GM19395 (cell line): Measurements from ENCODE around the gene TCF7L2.

Experiments
- ATAC-seq: cut with Tn5 transposase; IDR thresholded peaks from one replicate; pipeline ENCODE4 v1.9.1; 2021; ENCODE audit warnings: mild to moderate bottlenecking, moderate library complexity; ENCODE audit not compliant: unreplicated experiment

TCF7L2 gene

DNA sequence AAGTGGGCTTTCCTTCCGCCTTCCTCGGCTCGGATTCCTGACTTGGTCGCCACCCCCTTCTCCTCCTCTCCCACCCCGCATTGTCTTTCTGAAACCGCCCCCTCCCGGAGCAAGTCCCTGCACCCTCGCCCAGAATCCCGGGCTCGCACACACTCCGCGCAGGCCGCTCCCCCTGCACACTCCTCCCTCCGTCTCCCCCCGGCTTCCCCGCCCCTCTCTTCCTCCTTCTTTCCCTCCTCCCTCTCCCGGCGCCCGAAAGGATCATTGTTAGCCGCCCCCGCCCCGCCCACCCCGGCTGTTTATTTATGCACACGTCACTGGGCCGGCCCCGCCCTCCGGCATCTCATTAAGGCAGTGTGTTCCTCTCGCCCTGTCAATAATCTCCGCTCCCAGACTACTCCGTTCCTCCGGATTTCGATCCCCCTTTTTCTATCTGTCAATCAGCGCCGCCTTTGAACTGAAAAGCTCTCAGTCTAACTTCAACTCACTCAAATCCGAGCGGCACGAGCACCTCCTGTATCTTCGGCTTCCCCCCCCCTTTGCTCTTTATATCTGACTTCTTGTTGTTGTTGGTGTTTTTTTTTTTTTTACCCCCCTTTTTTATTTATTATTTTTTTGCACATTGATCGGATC, at the start of gene TCF7L2:
TSS of gene TCF7L2 (plus strand) at position 373 of the 633 bp plus-strand sequence. CDS start 510 bp downstream, outside the sequence.
- no peak for ATAC-seq

- ATAC-seq, result no peak
These were observed 47.3 kb upstream of the TCF7L2 start for GRCh38 chr10:112902730-112903129.

DNA sequence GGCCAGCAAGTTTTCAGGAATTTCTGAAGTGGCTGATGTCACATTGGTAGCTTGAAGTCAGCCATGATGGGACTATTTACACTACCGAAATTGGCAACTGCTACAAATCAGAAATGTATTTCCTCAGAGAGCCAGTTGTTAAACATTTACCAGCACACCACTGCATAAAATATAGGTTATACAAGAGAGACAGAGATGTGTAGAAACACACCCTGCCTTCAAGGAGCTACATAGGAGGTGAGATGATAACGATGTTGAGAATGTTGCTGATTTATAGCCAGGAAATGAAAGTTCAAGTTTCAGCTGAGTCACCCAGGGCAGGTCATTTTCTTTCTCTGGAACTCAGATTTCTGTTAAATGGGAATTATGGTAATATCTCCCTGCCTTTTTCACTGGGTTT, 46.0 kb upstream of the TCF7L2 start:
- no peak for ATAC-seq

DNA sequence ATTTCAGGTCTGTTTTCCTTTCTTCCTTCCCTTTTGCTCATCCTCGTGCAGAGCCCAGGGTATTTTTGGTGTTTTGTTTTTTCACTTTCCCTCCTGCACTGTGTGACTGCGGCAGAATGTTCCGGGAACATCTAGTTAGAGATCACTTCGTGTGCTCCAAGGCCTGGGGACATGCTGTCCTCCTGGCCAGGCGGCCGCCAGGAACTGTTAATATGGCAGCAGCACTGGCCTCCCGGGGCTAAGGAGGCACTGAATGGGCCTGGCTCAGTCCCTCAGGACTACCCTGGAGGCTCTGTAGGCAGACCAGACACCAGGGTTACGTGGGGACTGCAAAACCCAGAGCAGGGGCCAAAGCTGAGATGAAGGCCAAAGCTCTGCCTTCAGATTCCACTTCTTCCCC, 43.1 kb upstream of the TCF7L2 start:
- ATAC-seq, result no peak

GRCh38 chr10:112907893-112908292, 42.2 kb upstream of the TCF7L2 start:
- ATAC-seq, result no peak

GRCh38 chr10:112911206-112911605, 38.8 kb upstream of the TCF7L2 start:
- no peak for ATAC-seq

DNA sequence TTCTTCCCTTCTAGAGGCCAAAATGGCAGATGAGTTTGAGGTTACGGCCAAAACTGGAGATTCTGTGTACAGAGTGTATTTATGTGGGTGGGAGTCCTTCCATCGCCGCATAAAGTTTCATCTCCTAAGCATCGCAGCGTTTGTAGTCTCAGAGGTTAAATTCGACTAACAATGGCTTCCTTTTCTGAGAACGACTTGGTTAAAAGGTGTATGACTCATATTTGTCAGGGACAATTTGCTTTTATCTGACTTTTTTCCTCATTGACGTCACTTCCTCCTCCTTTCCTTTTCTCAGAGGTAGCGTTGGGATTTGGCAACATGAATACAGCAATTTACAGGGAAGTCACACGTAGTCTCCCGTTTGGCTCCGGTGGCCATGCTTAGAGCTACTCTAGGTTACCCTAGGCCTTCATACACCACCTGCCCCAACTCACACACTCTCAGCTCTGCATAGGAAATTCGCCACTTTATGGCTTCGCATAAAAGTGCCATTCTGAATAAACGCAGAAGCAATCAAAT, 37.6 kb upstream of the TCF7L2 start:
- no peak for ATAC-seq

- no peak for ATAC-seq
These were observed 36.8 kb upstream of the TCF7L2 start for GRCh38 chr10:112913255-112913654.

GRCh38 chr10:112913661-112914287, 36.3 kb upstream of the TCF7L2 start:
- no peak for ATAC-seq

- no peak for ATAC-seq
These were observed 35.6 kb upstream of the TCF7L2 start for GRCh38 chr10:112914288-112914952.

GRCh38 chr10:112915590-112916572, 34.2 kb upstream of the TCF7L2 start:
- ATAC-seq, result no peak

DNA sequence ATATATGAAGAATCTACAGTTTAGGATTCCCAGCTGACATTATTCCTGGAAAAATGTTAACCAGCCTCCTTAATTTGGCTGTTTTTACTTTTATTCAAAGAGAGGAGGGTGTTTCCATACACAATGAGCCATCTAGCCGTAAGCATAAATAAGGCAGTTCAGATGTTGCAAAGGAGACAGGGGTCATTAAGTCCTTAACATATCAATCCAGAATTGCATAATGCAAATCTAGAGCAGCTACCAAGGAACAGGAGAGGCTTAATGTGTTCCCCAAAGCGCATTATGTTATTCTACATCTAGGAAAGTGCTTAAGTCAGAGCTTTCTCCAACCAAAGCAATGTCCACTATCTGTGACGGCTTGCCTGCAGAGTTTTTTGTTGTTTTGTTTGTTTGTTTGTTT, 32.4 kb upstream of the TCF7L2 start:
- ATAC-seq, result no peak

- no peak for ATAC-seq
These were observed 31.3 kb upstream of the TCF7L2 start for GRCh38 chr10:112918771-112919170.

- no peak for ATAC-seq
These were observed 30.3 kb upstream of the TCF7L2 start for GRCh38 chr10:112919721-112920120.

DNA sequence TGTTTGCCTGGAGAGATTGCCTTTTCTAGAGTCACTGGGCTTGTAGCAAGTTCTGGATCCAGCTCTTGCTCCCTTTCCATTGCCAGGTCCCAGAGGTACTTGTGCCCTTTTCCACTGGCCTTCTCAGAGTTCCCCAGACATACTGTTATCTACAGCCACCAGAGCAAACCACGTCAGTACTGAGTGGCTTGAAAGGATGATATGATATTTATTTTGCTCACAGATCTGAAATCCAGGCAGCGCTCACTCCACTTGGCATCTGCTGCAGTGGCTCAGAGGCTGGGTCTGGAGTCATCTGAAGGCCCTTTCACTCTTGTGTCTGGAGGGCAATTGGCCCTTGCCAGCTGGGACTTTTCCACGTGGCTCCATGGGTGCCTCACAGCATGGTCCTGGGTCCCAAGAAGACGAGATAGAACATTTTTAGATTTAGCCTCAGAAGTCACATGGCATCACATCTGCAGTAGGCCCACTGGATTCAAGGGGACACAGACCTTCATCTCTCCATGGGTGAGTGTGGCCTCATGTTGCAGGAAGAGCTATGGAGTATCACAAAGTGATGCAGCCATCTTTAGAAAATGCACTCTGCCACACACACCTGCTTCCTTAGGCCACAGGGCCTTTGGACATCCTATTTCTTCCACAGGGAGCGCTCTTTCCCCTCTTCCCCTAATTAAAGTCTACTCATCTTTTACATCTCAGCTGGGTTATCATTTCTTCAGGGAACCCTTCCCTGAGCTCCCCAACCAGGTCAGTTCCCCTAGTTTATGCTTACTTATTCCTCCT, 22.9 kb upstream of the TCF7L2 start:
- ATAC-seq, result no peak

DNA sequence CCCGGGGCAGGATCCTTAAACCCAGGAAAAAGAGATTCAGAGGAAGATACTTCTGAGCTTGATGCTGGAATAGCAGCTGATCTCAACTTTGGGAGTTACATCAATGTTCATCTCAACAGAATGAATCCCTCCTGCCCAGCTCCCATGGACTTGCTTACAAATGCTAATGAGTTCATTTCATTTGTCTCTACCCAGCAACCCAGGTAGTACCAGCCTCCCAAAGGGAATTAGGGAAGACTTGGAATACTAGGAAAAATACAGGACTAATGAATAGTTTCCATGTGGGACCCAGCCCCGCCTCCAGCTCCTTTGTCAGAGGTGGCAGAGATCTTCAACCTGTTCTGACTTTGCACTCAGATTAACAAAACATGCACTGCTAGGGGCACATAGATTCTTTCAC, 22.1 kb upstream of the TCF7L2 start:
- ATAC-seq, result no peak

DNA sequence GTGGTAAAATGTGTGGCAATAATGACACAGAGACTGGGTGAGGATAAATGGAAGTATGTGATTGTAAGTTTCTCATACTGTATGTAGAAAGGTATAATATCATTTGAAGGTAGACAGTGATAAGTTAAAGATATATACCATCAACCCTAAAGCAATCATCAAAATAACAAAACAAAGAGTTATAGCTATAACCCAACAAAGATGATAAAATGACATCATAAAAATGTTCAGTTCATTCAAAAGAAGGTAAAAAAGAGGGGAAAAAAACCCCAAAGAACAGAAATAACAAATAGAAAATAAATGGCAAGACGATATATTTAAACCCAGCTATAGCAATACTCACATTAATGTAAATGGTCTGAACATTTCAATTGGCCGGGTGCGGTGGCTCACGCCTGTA, 17.4 kb upstream of the TCF7L2 start:
- ATAC-seq, result no peak

GRCh38 chr10:112934193-112934592, 15.9 kb upstream of the TCF7L2 start:
- ATAC-seq, result no peak

GRCh38 chr10:112938808-112939482, 11.1 kb upstream of the TCF7L2 start:
- no peak for ATAC-seq

GRCh38 chr10:112945811-112946210, 4.2 kb upstream of the TCF7L2 start:
- no peak for ATAC-seq
